ENCODE data around the gene PC.
"Not testable (repeated sequence)": the region's sequence is repeated elsewhere in the genome, so short reads cannot be mapped to it uniquely, and the experiment has no call there.

The PC gene

GRCh38 chr11:66979336-66979980, 21.3 kb upstream of the PC start:
- DNase-seq = no peak

- DNase-seq = no peak
Measured at GRCh38 chr11:66978717-66979116, 20.5 kb upstream of the PC start.

DNA sequence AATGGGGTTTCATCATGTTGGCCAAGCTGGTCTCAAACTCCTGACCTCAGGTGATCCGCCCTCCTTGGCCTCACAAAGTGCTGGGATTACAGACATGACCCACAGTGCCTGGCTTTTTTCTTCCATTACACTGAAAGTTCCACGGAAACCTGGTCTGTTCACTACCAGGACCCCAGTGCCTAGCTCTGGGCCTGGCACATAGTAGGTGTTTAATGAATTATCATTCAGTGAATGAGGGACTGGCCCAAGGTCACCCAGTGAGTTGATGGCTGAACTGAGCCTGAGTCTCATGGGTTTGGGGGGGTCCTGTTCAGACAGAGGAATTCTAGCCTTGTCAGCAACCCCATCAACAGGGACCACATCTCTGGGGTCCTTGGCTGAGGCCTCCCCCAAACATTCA, 20.0 kb upstream of the PC start:
- no peak for DNase-seq

- DNase-seq = no peak
Measured at GRCh38 chr11:66976925-66977324, 18.7 kb upstream of the PC start.

GRCh38 chr11:66976028-66976467, 17.9 kb upstream of the PC start:
- peak; percentile 18 for DNase-seq

DNA sequence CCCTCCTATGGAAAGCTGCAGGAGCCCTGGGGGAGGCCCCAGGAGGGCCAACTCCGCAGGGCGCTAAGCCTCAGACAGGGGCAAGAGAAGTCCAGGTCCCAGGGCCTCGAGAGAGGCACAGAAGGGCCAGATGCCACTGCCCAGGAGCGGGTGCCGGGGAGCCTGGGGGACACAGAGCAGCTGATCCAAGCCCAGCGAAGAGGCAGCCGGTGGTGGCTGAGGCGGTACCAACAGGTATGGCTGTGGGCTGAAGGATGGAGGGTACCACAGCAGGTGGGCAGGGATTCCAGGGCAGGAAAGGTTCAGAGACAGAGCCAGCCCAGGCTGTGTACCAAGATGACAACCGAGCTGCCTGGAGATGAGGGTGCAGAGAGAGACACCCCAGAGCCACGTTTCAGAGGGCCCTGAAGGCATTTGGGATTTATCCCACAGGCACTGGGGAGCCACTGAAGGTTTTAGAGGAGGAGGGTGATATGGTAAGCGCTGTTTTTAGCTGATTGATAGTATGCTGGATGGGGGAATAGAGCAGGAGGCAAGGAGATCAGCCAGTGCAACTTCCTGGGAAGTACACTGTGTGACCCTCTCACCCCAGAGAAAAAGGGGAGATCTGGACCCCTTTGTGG, 17.3 kb upstream of the PC start:
- no peak for DNase-seq

- no peak for DNase-seq
Measured at GRCh38 chr11:66974724-66975404, 16.7 kb upstream of the PC start, which contains the start of gene C11orf86. Gene C11orf86, plus strand, starts transcription at chr11:66975304. Its CDS starts 59 bp downstream, at chr11:66975363.

GRCh38 chr11:66973956-66974580, 15.9 kb upstream of the PC start:
- DNase-seq = no peak

DNA sequence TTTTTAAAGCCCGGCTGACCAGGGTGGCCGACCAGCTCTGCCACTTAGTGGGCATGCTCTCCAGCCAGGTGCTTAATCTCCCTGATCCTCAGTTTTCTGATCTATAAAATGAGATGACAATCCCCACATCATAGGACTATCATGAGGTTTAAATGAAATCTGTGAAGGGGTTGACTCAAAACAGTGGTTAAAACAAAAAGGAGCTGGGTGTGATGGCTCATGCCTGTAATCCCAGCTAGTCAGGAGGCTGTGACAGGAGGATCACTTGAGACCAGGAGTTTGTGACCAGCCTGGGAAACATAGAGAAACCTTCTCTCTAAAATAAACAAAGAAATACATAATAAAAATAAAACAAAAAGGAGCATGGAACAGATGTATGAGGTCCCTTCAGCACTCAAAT, 13.3 kb upstream of the PC start:
- DNase-seq = no peak

DNA sequence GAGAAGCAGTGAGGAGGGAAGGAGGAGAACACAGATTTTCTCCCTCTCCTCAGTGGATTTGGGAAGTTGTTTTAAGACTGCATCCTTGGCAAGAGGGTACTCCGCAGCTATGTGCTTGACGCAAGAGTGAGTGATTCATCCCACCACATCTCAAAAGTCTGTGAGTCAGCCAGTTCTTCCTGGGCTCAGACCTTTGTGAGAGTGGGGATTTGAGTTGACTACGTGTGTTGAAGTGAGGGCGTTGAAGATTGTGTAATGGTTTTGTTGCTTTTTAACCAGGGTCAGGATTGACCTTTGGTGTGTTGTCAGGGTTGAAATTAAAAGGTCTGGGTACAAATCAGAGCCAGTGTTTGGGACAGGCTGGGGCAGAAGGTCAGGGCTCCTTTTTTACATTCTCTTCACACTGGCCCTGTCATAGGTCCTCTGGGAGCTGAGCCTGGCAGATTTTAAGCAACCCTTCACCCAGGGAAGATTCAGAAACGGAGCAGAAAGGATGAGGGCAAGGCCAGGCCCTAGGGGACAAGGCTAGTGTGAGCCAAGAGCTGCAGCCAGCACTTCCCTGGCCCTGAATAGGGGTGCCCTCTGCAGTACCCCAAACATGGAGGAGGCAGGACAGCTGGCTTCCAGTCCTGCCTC, 12.7 kb upstream of the PC start:
- DNase-seq = no peak

DNA sequence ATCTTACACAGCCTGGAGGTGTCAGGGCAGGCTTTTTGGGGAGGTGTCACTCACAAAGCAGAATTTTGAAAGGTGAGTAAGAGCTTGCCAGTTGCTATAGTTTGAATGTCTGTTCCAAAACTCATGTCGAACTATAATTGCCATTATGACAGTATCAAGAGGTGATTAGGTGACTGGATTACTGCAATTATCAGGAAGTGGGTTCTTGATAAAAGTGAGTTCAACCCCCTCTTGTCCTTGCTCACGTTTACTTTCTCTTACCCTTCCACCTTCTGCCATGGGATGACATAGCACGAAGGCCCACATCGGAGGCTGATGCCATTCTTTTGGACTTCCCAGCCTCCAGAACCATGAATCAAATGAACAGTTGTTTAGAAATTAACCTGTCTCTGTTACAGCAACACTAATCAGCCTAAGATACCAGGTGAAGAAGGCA, 12.2 kb upstream of the PC start:
- no peak for DNase-seq

- no peak for DNase-seq
Measured at GRCh38 chr11:66969584-66970225, 11.5 kb upstream of the PC start.

GRCh38 chr11:66967670-66968425, 9.7 kb upstream of the PC start:
- DNase-seq = no peak

DNA sequence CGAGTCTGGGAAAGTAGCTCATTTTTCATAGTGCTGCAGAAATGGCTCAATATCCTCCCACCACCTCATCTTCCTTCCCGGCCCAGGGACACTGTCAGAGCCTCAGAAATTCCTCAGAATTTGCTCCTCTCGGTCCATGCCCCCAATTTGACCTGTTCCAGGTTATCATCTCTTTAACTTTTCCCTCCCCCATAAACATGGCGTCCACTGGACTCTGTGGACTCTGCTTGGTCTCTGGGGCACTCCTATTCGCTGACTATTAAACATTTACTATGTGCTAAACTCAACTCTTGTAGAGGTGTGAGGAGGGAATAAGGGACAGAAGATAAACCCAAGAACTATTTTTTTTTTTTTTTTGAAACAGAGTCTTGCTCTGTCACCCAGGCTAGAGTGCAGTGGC, 8.2 kb upstream of the PC start:
- DNase-seq = no peak

DNA sequence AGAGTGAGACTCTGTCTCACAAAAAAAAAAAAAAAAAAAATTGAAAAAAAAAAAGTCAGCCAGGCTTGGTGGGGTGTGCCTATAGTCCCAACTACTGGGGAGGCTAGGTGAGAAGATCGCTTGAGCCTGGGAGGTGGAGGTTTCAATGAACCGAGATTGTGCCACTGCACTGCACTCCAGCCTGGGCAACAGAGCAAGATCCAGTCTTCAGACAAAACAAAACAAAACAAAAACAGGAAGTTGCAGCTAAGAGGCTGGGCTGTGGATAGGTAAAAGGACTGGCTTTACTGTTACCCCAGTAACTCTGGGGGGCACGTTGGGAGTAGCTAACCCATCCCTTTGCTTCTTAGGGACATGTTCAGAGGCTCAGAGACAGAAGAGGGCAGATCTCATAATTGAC, 6.3 kb upstream of the PC start:
- no peak for DNase-seq

DNA sequence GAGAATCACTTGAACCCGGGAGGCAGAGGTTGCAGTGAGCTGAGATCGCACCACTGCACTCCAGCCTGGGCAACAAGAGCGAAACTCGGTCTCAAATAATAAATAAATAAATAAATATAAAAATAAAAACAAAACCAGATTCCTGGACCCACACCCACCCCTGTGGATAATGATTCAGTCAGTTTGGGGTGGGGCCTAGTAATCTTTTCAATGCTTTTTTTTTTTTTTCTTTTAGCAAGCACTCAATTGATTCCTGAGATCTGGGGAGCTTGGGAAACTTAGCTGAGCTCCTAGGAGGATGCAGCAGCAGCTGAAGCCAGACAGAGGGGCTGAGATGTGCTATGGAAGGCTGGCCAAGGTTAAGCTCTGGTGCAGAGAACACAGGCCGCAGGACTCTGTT, 4.6 kb upstream of the PC start:
- DNase-seq = no peak

DNA sequence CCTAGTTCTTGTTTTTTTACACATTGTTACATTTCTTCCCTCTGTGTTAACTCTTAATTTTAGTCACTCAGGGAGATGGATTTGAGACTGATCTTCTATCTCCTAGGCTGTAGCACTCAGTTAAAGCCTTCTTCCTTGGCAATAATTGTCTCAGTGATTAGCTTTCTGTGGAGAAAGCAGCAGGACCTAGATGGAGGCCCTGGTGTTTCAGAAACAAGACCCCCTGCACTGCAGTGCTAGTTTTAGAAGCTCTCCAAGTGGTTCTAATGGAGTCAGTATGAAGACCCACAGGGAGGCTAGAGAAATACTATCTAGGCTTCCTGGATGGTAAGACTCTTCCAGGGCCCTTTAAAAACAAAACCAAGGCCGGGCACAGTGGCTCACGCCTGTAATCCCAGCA, 4.1 kb upstream of the PC start:
- no peak for DNase-seq

DNA sequence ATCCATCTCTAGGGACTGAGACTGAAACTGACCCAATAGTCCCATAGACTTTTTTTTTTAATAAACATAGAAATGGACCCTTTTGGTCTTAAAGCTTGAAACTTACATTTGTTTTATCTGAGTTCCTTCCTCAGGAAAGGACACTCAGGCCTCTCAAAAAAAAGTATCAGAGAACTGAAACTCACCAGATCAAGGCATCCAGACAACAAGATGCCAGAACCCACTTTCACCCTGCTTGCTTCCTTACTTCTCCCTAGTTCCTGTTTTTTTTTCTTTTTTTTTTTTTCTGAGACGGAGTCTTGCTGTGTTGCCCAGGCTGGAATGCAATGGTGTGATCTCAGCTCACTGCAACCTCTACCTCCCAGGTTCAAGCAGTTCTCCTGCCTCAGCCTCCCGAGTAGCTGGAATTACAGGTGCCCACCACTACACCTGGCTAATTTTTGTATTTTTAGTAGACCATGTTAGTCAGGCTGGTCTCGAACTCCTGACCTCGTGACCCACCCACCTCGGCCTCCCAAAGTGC, 3.6 kb upstream of the PC start:
- not testable (repeated sequence) for DNase-seq

- no peak for DNase-seq
Measured at GRCh38 chr11:66958956-66959274, 732 bp upstream of the PC start.

DNA sequence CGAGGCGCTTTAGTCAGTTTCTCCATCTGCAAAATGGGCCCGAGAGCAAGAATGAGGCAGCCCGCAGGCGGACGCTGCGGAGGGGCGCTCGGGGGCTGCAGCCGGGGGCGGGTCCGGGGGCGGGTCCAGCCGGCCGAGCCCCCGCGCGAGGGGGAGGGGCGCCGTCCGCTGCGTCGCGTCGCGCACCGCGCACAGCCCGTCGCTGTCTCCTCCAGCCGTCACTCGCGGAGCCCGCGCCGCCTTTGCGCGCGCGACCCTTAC, 282 bp downstream of the PC start:
- DNase-seq = peak; percentile 70

DNA sequence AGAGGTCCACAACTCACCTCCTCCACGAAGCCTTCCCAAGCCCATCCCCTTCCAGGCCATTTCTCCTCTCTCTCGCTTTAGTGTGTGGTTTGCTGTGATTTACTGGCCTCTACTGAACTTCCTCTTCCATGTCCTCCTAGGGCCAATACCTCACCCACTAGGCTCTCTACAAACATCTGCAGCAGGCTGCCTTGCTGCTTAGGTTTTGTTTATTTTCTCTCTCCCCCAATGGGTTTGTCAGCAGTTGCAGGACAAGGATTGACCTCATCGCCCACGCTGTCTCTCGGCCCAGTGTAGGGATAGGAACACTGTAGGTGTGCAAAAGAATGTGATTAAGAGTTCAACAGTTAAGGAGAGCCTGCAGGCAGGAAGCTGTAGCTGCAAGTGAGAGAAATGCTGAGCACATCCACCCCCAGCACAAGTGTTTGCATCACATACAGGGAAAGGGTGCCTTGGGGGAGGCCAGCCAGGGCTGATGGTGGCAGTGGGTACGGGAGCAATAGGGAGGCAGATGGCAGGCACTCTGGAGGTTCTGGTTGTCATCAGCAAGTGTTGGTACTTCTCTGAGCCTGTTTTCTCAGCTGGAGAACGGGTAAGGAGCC, 1.4 kb downstream of the PC start:
- no peak for DNase-seq

Data from NCI-H2171 (cell line).